ENCODE data around the gene RNF112. TPM values are rescaled to one million over a fixed set of nuclear protein-coding genes. Genes with fewer than 3 reads are reported as not detected.
A peak's percentile ranks its signal among the peaks of the same experiment; 100 is the strongest.

The RNF112 gene
- polyA plus RNA-seq (2013) = not detected

GRCh38 chr17:19410875-19411620, at the start of gene RNF112:
Gene RNF112, plus strand, starts transcription at chr17:19411232. Its CDS starts 177 bp downstream, at chr17:19411409.
- H3K27ac ChIP-seq (ENCODE audit: insufficient read depth in 1 of 2, low read depth in 1 of 2, low read length in 2 of 2, poor library complexity in 1 of 2, severe bottlenecking in 2 of 2) = no peak within 1 kb of the TSS
- H3K27me3 ChIP-seq (replicated peaks in 2 of 5; ENCODE audit: control insufficient read depth in 4 of 5, insufficient read depth in 5 of 5, low read length in 4 of 5) = peaks cover 0 to 24% (median 5%) of the 10 kb centered on the region in 5 experiments
- H3K36me3 ChIP-seq (ENCODE audit: control insufficient read depth in 4 of 4, insufficient read depth in 4 of 4, low read length in 3 of 4) = no peaks in the 10 kb centered on the region
- no peaks in the 10 kb centered on the region for H3K4me1 ChIP-seq (ENCODE audit: control extremely low read depth in 1 of 4, control insufficient read depth in 4 of 4, insufficient read depth in 4 of 4, low read length in 3 of 4)
- 70% methylated on average over 17 of the region's 23 CpGs for WGBS (ENCODE audit: insufficient coverage)
- ChIA-PET POLR2A (interaction anchor here (0.8 kb wide), 1 partner anchor 41 kb away, joined by 3 read pairs; no protein-coding TSS in a partner anchor), CTCF (interaction anchor here (1.0 to 1.5 kb wide), 2 partner anchors 33 to 48 kb away, joined by 3 to 4 read pairs; partner anchors contain the start of gene MAPK7)
- no peak for DNase-seq
- H3K9me3 ChIP-seq (ENCODE audit: control extremely low read depth in 1 of 5, control insufficient read depth in 4 of 5, insufficient read depth in 2 of 5, low read depth in 1 of 5, low read length in 4 of 5) = no peaks in the 10 kb centered on the region
- H3K4me3 ChIP-seq (ENCODE audit: control insufficient read depth in 1 of 7, extremely low read depth in 1 of 7, insufficient read depth in 4 of 7, low read depth in 2 of 7, low read length in 6 of 7) = no peak within 1 kb of the TSS

GRCh38 chr17:19361326-19361725, 49.7 kb upstream of the RNF112 start:
- no peak overlapping the region for H3K4me3 ChIP-seq (ENCODE audit: control insufficient read depth in 1 of 7, extremely low read depth in 1 of 7, insufficient read depth in 4 of 7, low read depth in 2 of 7, low read length in 6 of 7)
- POLR2A ChIA-PET = no interaction called here
- 97% methylated on average over 4 of the region's 6 CpGs for WGBS (ENCODE audit: insufficient coverage)
- DNase-seq = no peak
- no peaks in the 10 kb centered on the region for H3K9me3 ChIP-seq (ENCODE audit: control extremely low read depth in 1 of 5, control insufficient read depth in 4 of 5, insufficient read depth in 2 of 5, low read depth in 1 of 5, low read length in 4 of 5)
- H3K27me3 ChIP-seq (replicated peaks in 2 of 5; ENCODE audit: control insufficient read depth in 4 of 5, insufficient read depth in 5 of 5, low read length in 4 of 5) = peaks cover 0 to 70% (median 25%) of the 10 kb centered on the region in 5 experiments
- no peaks in the 10 kb centered on the region for H3K36me3 ChIP-seq (ENCODE audit: control insufficient read depth in 4 of 4, insufficient read depth in 4 of 4, low read length in 3 of 4)
- no peak overlapping the region for H3K27ac ChIP-seq (ENCODE audit: insufficient read depth in 1 of 2, low read depth in 1 of 2, low read length in 2 of 2, poor library complexity in 1 of 2, severe bottlenecking in 2 of 2)
- CTCF ChIA-PET = interaction anchor here (10.8 kb wide), 1 partner anchor 85 kb away, joined by 149 read pairs; no protein-coding TSS in a partner anchor
- peaks cover 0 to 10% (median 10%) of the 10 kb centered on the region in 4 experiments for H3K4me1 ChIP-seq (ENCODE audit: control extremely low read depth in 1 of 4, control insufficient read depth in 4 of 4, insufficient read depth in 4 of 4, low read length in 3 of 4)

- H3K9me3 ChIP-seq (ENCODE audit: control extremely low read depth in 1 of 5, control insufficient read depth in 4 of 5, insufficient read depth in 2 of 5, low read depth in 1 of 5, low read length in 4 of 5) = no peaks in the 10 kb centered on the region
- no peaks in the 10 kb centered on the region for H3K36me3 ChIP-seq (ENCODE audit: control insufficient read depth in 4 of 4, insufficient read depth in 4 of 4, low read length in 3 of 4)
- H3K4me3 ChIP-seq (ENCODE audit: control insufficient read depth in 1 of 7, extremely low read depth in 1 of 7, insufficient read depth in 4 of 7, low read depth in 2 of 7, low read length in 6 of 7) = peak overlapping the region in 6 of 7 experiments; percentile 55 to 78 (median 68)
- CTCF ChIA-PET = interaction anchor here (0.7 to 10.8 kb wide), 6 partner anchors 18 to 403 kb away, joined by 3 to 149 read pairs (median 9); no protein-coding TSS in a partner anchor
- H3K4me1 ChIP-seq (ENCODE audit: control extremely low read depth in 1 of 4, control insufficient read depth in 4 of 4, insufficient read depth in 4 of 4, low read length in 3 of 4) = peaks cover 0 to 10% (median 10%) of the 10 kb centered on the region in 4 experiments
- peaks cover 0 to 72% (median 24%) of the 10 kb centered on the region in 5 experiments for H3K27me3 ChIP-seq (replicated peaks in 2 of 5; ENCODE audit: control insufficient read depth in 4 of 5, insufficient read depth in 5 of 5, low read length in 4 of 5)
- POLR2A ChIA-PET = no interaction called here
- peak overlapping the region in 1 of 2 experiments; percentile 9 for H3K27ac ChIP-seq (ENCODE audit: insufficient read depth in 1 of 2, low read depth in 1 of 2, low read length in 2 of 2, poor library complexity in 1 of 2, severe bottlenecking in 2 of 2)
- WGBS (ENCODE audit: insufficient coverage) = 36% methylated on average over 15 of the region's 16 CpGs
- DNase-seq = no peak
Observed at GRCh38 chr17:19361944-19362276, 49.1 kb upstream of the RNF112 start.

- H3K27ac ChIP-seq (ENCODE audit: insufficient read depth in 1 of 2, low read depth in 1 of 2, low read length in 2 of 2, poor library complexity in 1 of 2, severe bottlenecking in 2 of 2) = peak within 1 kb of the TSS in 1 of 2 experiments; percentile 21
- peaks cover 0 to 10% (median 10%) of the 10 kb centered on the region in 4 experiments for H3K4me1 ChIP-seq (ENCODE audit: control extremely low read depth in 1 of 4, control insufficient read depth in 4 of 4, insufficient read depth in 4 of 4, low read length in 3 of 4)
- peak within 1 kb of the TSS; percentile 28 to 78 (median 63) for H3K4me3 ChIP-seq (ENCODE audit: control insufficient read depth in 1 of 7, extremely low read depth in 1 of 7, insufficient read depth in 4 of 7, low read depth in 2 of 7, low read length in 6 of 7)
- ChIA-PET POLR2A (interaction anchor here (0.6 kb wide), 1 partner anchor 1833 kb away, joined by 3 read pairs; no protein-coding TSS in a partner anchor), CTCF (interaction anchor here (0.6 to 10.8 kb wide), 29 partner anchors 8 to 402 kb away, joined by 3 to 149 read pairs (median 4); partner anchors contain the start of gene MAPK7)
- H3K36me3 ChIP-seq (ENCODE audit: control insufficient read depth in 4 of 4, insufficient read depth in 4 of 4, low read length in 3 of 4) = no peaks in the 10 kb centered on the region
- H3K27me3 ChIP-seq (replicated peaks in 2 of 5; ENCODE audit: control insufficient read depth in 4 of 5, insufficient read depth in 5 of 5, low read length in 4 of 5) = peaks cover 0 to 70% (median 25%) of the 10 kb centered on the region in 5 experiments
- H3K9me3 ChIP-seq (ENCODE audit: control extremely low read depth in 1 of 5, control insufficient read depth in 4 of 5, insufficient read depth in 2 of 5, low read depth in 1 of 5, low read length in 4 of 5) = no peaks in the 10 kb centered on the region
- peak; percentile 85 to 90 (median 89) for DNase-seq
- WGBS (ENCODE audit: insufficient coverage) = under 1% methylated on average over 69 of the region's 83 CpGs
Observed at GRCh38 chr17:19362277-19363113, 48.5 kb upstream of the RNF112 start, which contains the start of gene B9D1. Gene B9D1, minus strand, starts transcription at chr17:19362723. Its CDS starts 154 bp downstream, at chr17:19362569.

- H3K27ac ChIP-seq (ENCODE audit: insufficient read depth in 1 of 2, low read depth in 1 of 2, low read length in 2 of 2, poor library complexity in 1 of 2, severe bottlenecking in 2 of 2) = no peak overlapping the region
- peak overlapping the region in 3 of 7 experiments; percentile 74 to 78 (median 74) for H3K4me3 ChIP-seq (ENCODE audit: control insufficient read depth in 1 of 7, extremely low read depth in 1 of 7, insufficient read depth in 4 of 7, low read depth in 2 of 7, low read length in 6 of 7)
Observed at GRCh38 chr17:19363114-19363438, 48.0 kb upstream of the RNF112 start.

GRCh38 chr17:19363460-19364035, 47.5 kb upstream of the RNF112 start:
- Histone ChIP-seq H3K36me3 (ENCODE audit: control insufficient read depth in 4 of 4, insufficient read depth in 4 of 4, low read length in 3 of 4) (no peaks in the 10 kb centered on the region), H3K4me1 (ENCODE audit: control extremely low read depth in 1 of 4, control insufficient read depth in 4 of 4, insufficient read depth in 4 of 4, low read length in 3 of 4) (peaks cover 0 to 10% (median 10%) of the 10 kb centered on the region in 4 experiments), H3K9me3 (ENCODE audit: control extremely low read depth in 1 of 5, control insufficient read depth in 4 of 5, insufficient read depth in 2 of 5, low read depth in 1 of 5, low read length in 4 of 5) (no peaks in the 10 kb centered on the region), H3K27ac (ENCODE audit: insufficient read depth in 1 of 2, low read depth in 1 of 2, low read length in 2 of 2, poor library complexity in 1 of 2, severe bottlenecking in 2 of 2) (no peak overlapping the region), H3K27me3 (replicated peaks in 2 of 5; ENCODE audit: control insufficient read depth in 4 of 5, insufficient read depth in 5 of 5, low read length in 4 of 5) (peaks cover 0 to 73% (median 29%) of the 10 kb centered on the region in 5 experiments), H3K4me3 (ENCODE audit: control insufficient read depth in 1 of 7, extremely low read depth in 1 of 7, insufficient read depth in 4 of 7, low read depth in 2 of 7, low read length in 6 of 7) (no peak overlapping the region)
- POLR2A ChIA-PET = no interaction called here
- 70% methylated on average over 5 of the region's 6 CpGs for WGBS (ENCODE audit: insufficient coverage)
- DNase-seq = no peak
- CTCF ChIA-PET = interaction anchor here (0.6 to 10.8 kb wide), 30 partner anchors 8 to 401 kb away, joined by 3 to 149 read pairs (median 4); partner anchors contain the start of gene MAPK7

More at GRCh38 chr17:19363114-19363438, 48.0 kb upstream of the RNF112 start:
- Histone ChIP-seq H3K27me3 (replicated peaks in 2 of 5; ENCODE audit: control insufficient read depth in 4 of 5, insufficient read depth in 5 of 5, low read length in 4 of 5) (peaks cover 0 to 73% (median 27%) of the 10 kb centered on the region in 5 experiments), H3K9me3 (ENCODE audit: control extremely low read depth in 1 of 5, control insufficient read depth in 4 of 5, insufficient read depth in 2 of 5, low read depth in 1 of 5, low read length in 4 of 5) (no peaks in the 10 kb centered on the region), H3K4me1 (ENCODE audit: control extremely low read depth in 1 of 4, control insufficient read depth in 4 of 4, insufficient read depth in 4 of 4, low read length in 3 of 4) (peaks cover 0 to 10% (median 10%) of the 10 kb centered on the region in 4 experiments), H3K36me3 (ENCODE audit: control insufficient read depth in 4 of 4, insufficient read depth in 4 of 4, low read length in 3 of 4) (no peaks in the 10 kb centered on the region)
- ChIA-PET CTCF (interaction anchor here (0.6 to 10.8 kb wide), 29 partner anchors 9 to 401 kb away, joined by 3 to 149 read pairs (median 4); partner anchors contain the start of gene MAPK7), POLR2A (interaction anchor here (0.6 kb wide), 1 partner anchor 1832 kb away, joined by 3 read pairs; no protein-coding TSS in a partner anchor)
- DNase-seq = no peak
- 34% methylated on average over 14 of the region's 14 CpGs for WGBS (ENCODE audit: insufficient coverage)
